OCI-LY1 (cell line): ENCODE results near the gene OGA.

Experiments used
- H2AFZ ChIP-seq: fragments of 200-600 bp; sonication (generic), shearing (Covaris generic); 2 replicates; pipeline ENCODE4 v1.6.0; 2014; ENCODE audit warnings: antibody characterized with exemption, mild to moderate bottlenecking, low read length
- H3F3A ChIP-seq: fragments of 200-600 bp; sonication (generic), shearing (Covaris generic); 2 replicates; pipeline ENCODE4 v1.6.0; 2014; ENCODE audit warnings: mild to moderate bottlenecking, antibody characterized with exemption, low read length, moderate library complexity; ENCODE audit not compliant: insufficient read depth
- H3K27ac ChIP-seq: fragments of 200-600 bp; sonication (generic); 2 replicates; pipeline ENCODE4 v1.5.1; 2014; ENCODE audit warnings: low read length, mixed run types, mild to moderate bottlenecking, low read depth; ENCODE audit not compliant: poor library complexity, severe bottlenecking
- H3K27me3 ChIP-seq: fragments of 200-600 bp; sonication (generic); 2 replicates; pipeline ENCODE4 v1.6.0; 2014; ENCODE audit warnings: antibody characterized with exemption, mild to moderate bottlenecking, low read length, moderate library complexity; ENCODE audit not compliant: insufficient read depth
- H3K36me3 ChIP-seq: fragments of 200-600 bp; sonication (generic); 2 replicates; pipeline ENCODE4 v1.6.1; 2014; ENCODE audit warnings: mild to moderate bottlenecking, antibody characterized with exemption, low read length, moderate library complexity, mixed read lengths; ENCODE audit not compliant: insufficient read depth
- H3K4me1 ChIP-seq: fragments of 200-600 bp; sonication (generic); 2 replicates; pipeline ENCODE4 v1.5.1; 2014; ENCODE audit warnings: mild to moderate bottlenecking, low read length, moderate library complexity; ENCODE audit not compliant: insufficient read depth, severe bottlenecking
- H3K4me2 ChIP-seq: fragments of 200-600 bp; sonication (generic), shearing (Covaris generic); 2 replicates; pipeline ENCODE4 v1.6.1; 2014; ENCODE audit warnings: low read length
- H3K4me3 ChIP-seq: fragments of 200-600 bp; sonication (generic); 2 replicates; pipeline ENCODE4 v1.5.1; 2014; ENCODE audit warnings: low read length, low read depth, mild to moderate bottlenecking, mixed read lengths; ENCODE audit not compliant: poor library complexity, severe bottlenecking
- H3K79me2 ChIP-seq: fragments of 200-600 bp; shearing (Covaris generic); 2 replicates; pipeline ENCODE4 v1.6.1; 2016; ENCODE audit warnings: mixed run types, low read length, mixed read lengths; ENCODE audit not compliant: insufficient read depth
- H3K9ac ChIP-seq: fragments of 200-600 bp; sonication (generic), shearing (Covaris generic); 2 replicates; pipeline ENCODE4 v1.6.1; 2014; ENCODE audit warnings: mild to moderate bottlenecking, low read length, mixed read lengths
- H3K9me2 ChIP-seq: fragments of 200-600 bp; sonication (generic), shearing (Covaris generic); 2 replicates; pipeline ENCODE4 v1.6.1; 2014; ENCODE audit warnings: low read depth, mild to moderate bottlenecking, low read length, mixed read lengths
- H3K9me3 ChIP-seq: fragments of 200-600 bp; shearing (Covaris generic); 2 replicates; pipeline ENCODE4 v1.6.1; 2014; ENCODE audit warnings: low read length, mixed read lengths
- H4K20me1 ChIP-seq: fragments of 200-600 bp; sonication (generic), shearing (Covaris generic); 2 replicates; pipeline ENCODE4 v1.6.0; 2016; ENCODE audit warnings: mild to moderate bottlenecking, low read length; ENCODE audit not compliant: insufficient read depth
- EZH2 ChIP-seq: fragments of 200-600 bp; sonication (generic), shearing (Covaris generic); IDR thresholded peaks from 2 replicates; pipeline ENCODE4 v1.8.0; 2017; ENCODE audit warnings: borderline replicate concordance, mixed run types, mild to moderate bottlenecking, antibody characterized with exemption, low read length, moderate library complexity, mixed read lengths
- TF ChIP-seq, protein P1 (sequence below): fragments of 200-600 bp; sonication (generic), shearing (Covaris generic); IDR thresholded peaks from 2 replicates; pipeline ENCODE4 v1.5.1; 2017; ENCODE audit warnings: mild to moderate bottlenecking, antibody characterized with exemption, low read length, moderate library complexity, mixed read lengths

The OGA gene

DNA sequence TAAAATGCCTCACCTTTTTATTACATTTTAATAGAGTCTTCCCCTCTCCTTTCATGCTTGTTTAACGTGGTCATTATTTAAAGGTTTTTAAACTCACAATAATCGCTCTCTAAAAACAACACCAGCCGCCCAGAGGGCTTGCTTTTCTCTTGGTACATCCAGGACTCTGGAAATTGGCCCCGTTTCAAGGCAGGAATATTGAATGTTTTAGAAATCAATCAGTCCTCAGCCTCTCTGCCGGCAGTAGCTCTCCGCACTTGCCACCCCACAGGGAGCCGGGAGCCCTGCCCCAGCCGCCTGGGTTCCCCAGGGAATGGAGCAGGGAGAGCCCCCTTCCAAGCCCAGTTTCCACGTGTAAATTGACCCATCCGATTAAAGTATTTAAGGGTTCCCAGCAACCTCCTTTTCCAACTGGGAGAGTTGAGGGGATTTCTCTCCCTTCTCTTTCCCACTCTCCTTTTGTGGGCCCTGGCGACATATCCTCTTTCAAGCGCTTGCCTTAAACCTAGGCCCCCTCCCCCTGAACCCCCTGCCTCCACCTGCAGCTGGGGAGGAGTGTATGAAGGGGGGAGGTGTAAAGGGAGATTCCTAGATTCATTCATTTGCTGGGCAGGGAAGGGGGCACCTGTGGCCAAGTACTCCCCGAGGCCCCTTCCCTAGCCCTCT is 44.2 kb downstream of the OGA start:
- Histone ChIP-seq H2AFZ (no peak overlapping the region), H3K4me3 (no peak overlapping the region), H3K27ac (no peak overlapping the region), H4K20me1 (no peaks in the 10 kb centered on the region), H3K4me2 (no peak overlapping the region), H3K9me2 (no peaks in the 10 kb centered on the region), H3K9ac (no peak overlapping the region), H3K36me3 (peaks cover 8% of the 10 kb centered on the region; the same call in 1 of the 2 replicates), H3F3A (no peaks in the 10 kb centered on the region), H3K27me3 (no peaks in the 10 kb centered on the region), H3K4me1 (peaks cover 5% of the 10 kb centered on the region), H3K79me2 (no peaks in the 10 kb centered on the region), H3K9me3 (no peaks in the 10 kb centered on the region)
- TF ChIP-seq EZH2: no peak
- TF ChIP-seq, protein P1, sequence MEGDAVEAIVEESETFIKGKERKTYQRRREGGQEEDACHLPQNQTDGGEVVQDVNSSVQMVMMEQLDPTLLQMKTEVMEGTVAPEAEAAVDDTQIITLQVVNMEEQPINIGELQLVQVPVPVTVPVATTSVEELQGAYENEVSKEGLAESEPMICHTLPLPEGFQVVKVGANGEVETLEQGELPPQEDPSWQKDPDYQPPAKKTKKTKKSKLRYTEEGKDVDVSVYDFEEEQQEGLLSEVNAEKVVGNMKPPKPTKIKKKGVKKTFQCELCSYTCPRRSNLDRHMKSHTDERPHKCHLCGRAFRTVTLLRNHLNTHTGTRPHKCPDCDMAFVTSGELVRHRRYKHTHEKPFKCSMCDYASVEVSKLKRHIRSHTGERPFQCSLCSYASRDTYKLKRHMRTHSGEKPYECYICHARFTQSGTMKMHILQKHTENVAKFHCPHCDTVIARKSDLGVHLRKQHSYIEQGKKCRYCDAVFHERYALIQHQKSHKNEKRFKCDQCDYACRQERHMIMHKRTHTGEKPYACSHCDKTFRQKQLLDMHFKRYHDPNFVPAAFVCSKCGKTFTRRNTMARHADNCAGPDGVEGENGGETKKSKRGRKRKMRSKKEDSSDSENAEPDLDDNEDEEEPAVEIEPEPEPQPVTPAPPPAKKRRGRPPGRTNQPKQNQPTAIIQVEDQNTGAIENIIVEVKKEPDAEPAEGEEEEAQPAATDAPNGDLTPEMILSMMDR: no peak

DNA sequence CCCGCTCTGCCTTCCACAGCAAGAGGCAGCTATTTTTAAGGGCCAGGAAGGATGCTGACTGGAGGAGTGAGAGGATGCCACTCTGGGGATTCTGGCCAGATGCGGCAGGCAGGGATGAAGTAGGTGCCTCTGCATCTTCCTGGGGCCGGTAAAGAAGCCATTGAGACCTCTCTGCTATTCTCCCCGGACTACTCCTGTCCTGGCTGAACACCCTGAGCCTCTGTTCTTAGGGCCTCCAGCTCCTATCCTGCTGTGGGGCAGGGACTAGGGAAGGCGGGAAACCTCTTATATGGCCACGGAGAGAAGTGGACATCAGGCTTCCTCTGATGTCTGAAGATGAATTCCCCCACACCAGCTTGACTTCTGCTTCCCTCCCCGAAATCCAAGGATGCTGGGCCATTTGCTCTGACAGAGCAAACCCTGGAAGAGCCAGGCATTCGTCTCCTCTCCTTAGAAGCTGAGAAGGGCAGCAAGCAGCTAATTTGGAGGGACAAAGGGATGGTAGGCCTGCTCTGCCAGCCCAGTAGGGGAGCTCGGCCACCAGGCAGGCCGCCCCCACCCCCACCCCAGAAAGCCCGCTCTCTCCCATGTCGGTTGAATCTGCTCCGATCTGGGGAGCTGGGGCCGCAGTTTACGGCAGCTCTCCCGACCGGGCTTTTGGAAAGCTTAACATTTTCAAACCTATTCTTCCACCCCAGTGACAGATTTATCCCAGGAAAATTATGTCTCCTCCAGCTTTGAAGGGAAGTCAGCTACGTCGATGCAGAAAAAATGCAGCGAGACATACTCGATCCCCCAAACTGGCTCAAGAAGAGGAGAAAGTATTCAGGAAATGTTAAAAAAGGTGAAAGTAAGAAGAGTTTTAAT is 45.1 kb downstream of the OGA start:
- H3F3A ChIP-seq: no peaks in the 10 kb centered on the region
- no peak overlapping the region for H3K27ac ChIP-seq
- H3K79me2 ChIP-seq: no peaks in the 10 kb centered on the region
- H3K4me2 ChIP-seq: no peak overlapping the region
- no peaks in the 10 kb centered on the region for H3K27me3 ChIP-seq
- no peaks in the 10 kb centered on the region for H4K20me1 ChIP-seq
- TF ChIP-seq EZH2: no peak
- TF ChIP-seq, protein P1: no peak
- H3K4me3 ChIP-seq: no peak overlapping the region
- no peak overlapping the region for H3K9ac ChIP-seq
- no peaks in the 10 kb centered on the region for H3K9me3 ChIP-seq
- no peaks in the 10 kb centered on the region for H3K9me2 ChIP-seq
- no peak overlapping the region for H2AFZ ChIP-seq
- peaks cover 6% of the 10 kb centered on the region; the same call in 1 of the 2 replicates for H3K36me3 ChIP-seq
- no peaks in the 10 kb centered on the region for H3K4me1 ChIP-seq

DNA sequence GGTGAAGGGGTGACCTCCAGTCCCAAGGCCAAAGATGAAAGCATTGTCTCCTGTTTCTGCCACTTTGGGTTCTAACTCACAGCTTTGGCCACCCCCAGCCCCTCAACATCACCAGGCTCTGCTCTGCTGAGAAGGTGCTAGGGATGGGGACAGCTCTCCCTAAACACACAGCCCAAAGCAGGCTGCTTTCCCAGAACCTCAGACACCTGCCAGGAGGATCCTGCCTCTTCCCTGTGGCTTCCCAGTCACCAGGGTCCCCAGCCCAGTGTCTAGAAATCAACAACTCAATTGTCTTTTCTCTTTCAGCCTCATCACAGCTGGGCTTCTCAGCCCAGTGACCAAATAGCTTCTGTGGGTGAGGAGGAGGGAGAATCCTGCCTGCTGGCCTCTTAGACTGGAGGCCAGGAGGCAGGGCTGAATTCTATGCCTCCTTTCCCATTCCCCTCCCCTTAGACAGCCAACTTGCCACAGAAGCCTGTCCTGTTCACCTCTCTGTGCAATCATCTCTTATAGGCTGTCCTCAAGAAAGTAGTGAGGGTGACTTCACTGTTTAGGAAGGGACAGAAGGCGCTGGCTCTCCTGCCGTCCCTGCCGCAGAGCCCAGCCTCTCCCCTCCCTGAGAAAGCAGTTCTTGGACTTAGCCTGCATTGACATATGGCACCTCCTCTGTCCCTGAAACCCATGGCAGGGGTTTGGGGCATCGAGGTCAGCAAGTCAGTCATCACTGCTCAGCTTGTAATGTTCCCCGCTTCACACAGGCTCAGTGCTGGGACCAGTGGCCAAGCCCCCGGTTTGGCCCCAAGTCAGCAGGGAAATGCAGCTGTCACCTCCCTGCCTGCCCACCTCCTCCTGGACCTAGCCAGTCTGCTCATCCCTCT is 46.0 kb downstream of the OGA start:
- no peaks in the 10 kb centered on the region for H3K79me2 ChIP-seq
- H3K9me2 ChIP-seq: no peaks in the 10 kb centered on the region
- TF ChIP-seq EZH2: no peak
- TF ChIP-seq, protein P1: no peak
- H3K4me1 ChIP-seq: no peaks in the 10 kb centered on the region
- H3K27ac ChIP-seq: no peak overlapping the region
- H3K27me3 ChIP-seq: no peaks in the 10 kb centered on the region
- no peak overlapping the region for H2AFZ ChIP-seq
- H4K20me1 ChIP-seq: no peaks in the 10 kb centered on the region
- H3K9me3 ChIP-seq: no peaks in the 10 kb centered on the region
- no peaks in the 10 kb centered on the region for H3F3A ChIP-seq
- H3K4me2 ChIP-seq: no peak overlapping the region
- no peaks in the 10 kb centered on the region for H3K36me3 ChIP-seq
- H3K4me3 ChIP-seq: no peak overlapping the region
- H3K9ac ChIP-seq: no peak overlapping the region
